HEK293 (cell line): ENCODE results near the gene ODR4.

Source experiments
- BCL11A ChIP-seq: fragments of 450-650 bp; formaldehyde crosslinking; IDR thresholded peaks from 2 replicates; pipeline ENCODE4 v1.5.1; 2016; ENCODE audit warnings: low read depth, missing biosample characterization, missing genetic modification characterization
- EGR2 ChIP-seq: fragments of 450-650 bp; formaldehyde crosslinking; IDR thresholded peaks from 2 replicates; pipeline ENCODE4 v1.5.1; 2016; ENCODE audit warnings: low read depth, missing biosample characterization, missing genetic modification characterization
- GLIS1 ChIP-seq: fragments of 450-650 bp; formaldehyde crosslinking; IDR thresholded peaks from 2 replicates; pipeline ENCODE4 v1.5.1; 2016; ENCODE audit warnings: missing biosample characterization, missing genetic modification characterization
- KLF1 ChIP-seq: fragments of 450-650 bp; formaldehyde crosslinking; IDR thresholded peaks from 2 replicates; pipeline ENCODE4 v1.5.1; 2016; ENCODE audit warnings: missing biosample characterization, missing genetic modification characterization
- KLF10 ChIP-seq: fragments of 450-650 bp; IDR thresholded peaks from 2 replicates; pipeline ENCODE4 v1.5.1; 2018; ENCODE audit warnings: missing biosample characterization, mild to moderate bottlenecking, missing genetic modification characterization
- KLF16 ChIP-seq: fragments of 450-650 bp; formaldehyde crosslinking; IDR thresholded peaks from 2 replicates; pipeline ENCODE4 v1.5.1; 2017; ENCODE audit warnings: missing biosample characterization, missing genetic modification characterization
- KLF9 ChIP-seq: fragments of 450-650 bp; formaldehyde crosslinking; IDR thresholded peaks from 2 replicates; pipeline ENCODE4 v1.5.1; 2016; ENCODE audit warnings: missing biosample characterization, missing genetic modification characterization, low read depth
- MZF1 ChIP-seq: fragments of 450-650 bp; formaldehyde crosslinking; IDR thresholded peaks from 2 replicates; pipeline ENCODE4 v1.5.1; 2017; ENCODE audit warnings: missing biosample characterization, missing genetic modification characterization, borderline replicate concordance
- PATZ1 ChIP-seq: fragments of 450-650 bp; formaldehyde crosslinking; IDR thresholded peaks from 2 replicates; pipeline ENCODE4 v1.5.1; 2016; ENCODE audit warnings: missing biosample characterization, missing genetic modification characterization
- PBX3 ChIP-seq: sonication (generic); formaldehyde crosslinking; IDR thresholded peaks from 2 replicates; pipeline ENCODE4 v1.8.1; 2022; ENCODE audit warnings: mild to moderate bottlenecking, moderate library complexity, missing genetic modification reagents
- SETDB1 ChIP-seq: IDR thresholded peaks from one replicate; pipeline ENCODE4 v1.6.1; 2017; ENCODE audit warnings: mild to moderate bottlenecking, low read length, moderate library complexity, mixed read lengths; ENCODE audit not compliant: insufficient read length
- SP7 ChIP-seq: fragments of 450-650 bp; formaldehyde crosslinking; IDR thresholded peaks from 2 replicates; pipeline ENCODE4 v1.5.1; 2016; ENCODE audit warnings: missing biosample characterization, missing genetic modification characterization
- ZBTB11 ChIP-seq: fragments of 450-650 bp; formaldehyde crosslinking; conservative IDR thresholded peaks from 2 replicates; pipeline ENCODE4 v1.5.1; 2016; ENCODE audit warnings: low read depth, missing biosample characterization, missing genetic modification characterization
- ZBTB17 ChIP-seq: fragments of 450-650 bp; formaldehyde crosslinking; IDR thresholded peaks from 2 replicates; pipeline ENCODE4 v1.5.1; 2016; ENCODE audit warnings: missing biosample characterization, missing genetic modification characterization
- ZBTB21 ChIP-seq: fragments of 450-650 bp; formaldehyde crosslinking; IDR thresholded peaks from 2 replicates; pipeline ENCODE4 v1.5.1; 2017; ENCODE audit warnings: missing biosample characterization, missing genetic modification characterization
- ZBTB48 ChIP-seq: fragments of 450-650 bp; formaldehyde crosslinking; IDR thresholded peaks from 2 replicates; pipeline ENCODE4 v1.5.1; 2016; ENCODE audit warnings: missing biosample characterization, missing genetic modification characterization
- ZBTB7A ChIP-seq: fragments of 450-650 bp; formaldehyde crosslinking; IDR thresholded peaks from 2 replicates; pipeline ENCODE4 v1.5.1; 2016; ENCODE audit warnings: low read depth, missing biosample characterization, missing genetic modification characterization
- ZEB2 ChIP-seq: fragments of 450-650 bp; formaldehyde crosslinking; IDR thresholded peaks from 2 replicates; pipeline ENCODE4 v1.5.1; 2016; ENCODE audit warnings: missing biosample characterization, missing genetic modification characterization
- ZNF133 ChIP-seq: fragments of 450-650 bp; formaldehyde crosslinking; IDR thresholded peaks from 2 replicates; pipeline ENCODE4 v1.5.1; 2016; ENCODE audit warnings: missing biosample characterization, missing genetic modification characterization
- ZNF23 ChIP-seq: fragments of 450-650 bp; formaldehyde crosslinking; IDR thresholded peaks from 2 replicates; pipeline ENCODE4 v1.5.1; 2016; ENCODE audit warnings: missing biosample characterization, missing genetic modification characterization, borderline replicate concordance
- ZNF335 ChIP-seq: fragments of 450-650 bp; formaldehyde crosslinking; conservative IDR thresholded peaks from 2 replicates; pipeline ENCODE4 v1.5.1; 2016; ENCODE audit warnings: missing biosample characterization, missing genetic modification characterization
- ZNF37A ChIP-seq: fragments of 450-650 bp; IDR thresholded peaks from 2 replicates; pipeline ENCODE4 v1.5.1; 2018; ENCODE audit warnings: missing biosample characterization, missing genetic modification characterization
- ZNF449 ChIP-seq: fragments of 450-650 bp; formaldehyde crosslinking; IDR thresholded peaks from 2 replicates; pipeline ENCODE4 v1.5.1; 2017; ENCODE audit warnings: missing biosample characterization, mild to moderate bottlenecking, missing genetic modification characterization, moderate library complexity
- ZNF501 ChIP-seq: fragments of 450-650 bp; formaldehyde crosslinking; IDR thresholded peaks from 2 replicates; pipeline ENCODE4 v1.5.1; 2016; ENCODE audit warnings: missing biosample characterization, missing genetic modification characterization
- ZNF555 ChIP-seq: fragments of 450-650 bp; formaldehyde crosslinking; conservative IDR thresholded peaks from 2 replicates; pipeline ENCODE4 v1.5.1; 2017; ENCODE audit warnings: missing biosample characterization, mild to moderate bottlenecking, missing genetic modification characterization, inconsistent platforms
- ZNF558 ChIP-seq: fragments of 450-650 bp; formaldehyde crosslinking; IDR thresholded peaks from 2 replicates; pipeline ENCODE4 v1.5.1; 2016; ENCODE audit warnings: missing biosample characterization, missing genetic modification characterization
- ZNF561 ChIP-seq: fragments of 450-650 bp; IDR thresholded peaks from 2 replicates; pipeline ENCODE4 v1.5.1; 2018; ENCODE audit warnings: missing biosample characterization, missing genetic modification characterization, borderline replicate concordance
- ZNF626 ChIP-seq: fragments of 450-650 bp; sonication (Bioruptor Pico); formaldehyde crosslinking; IDR thresholded peaks from 2 replicates; pipeline ENCODE4 v1.5.1; 2018; ENCODE audit warnings: missing biosample characterization, missing genetic modification characterization, inconsistent platforms
- ZNF701 ChIP-seq: fragments of 450-650 bp; formaldehyde crosslinking; IDR thresholded peaks from 2 replicates; pipeline ENCODE4 v1.5.1; 2016; ENCODE audit warnings: missing biosample characterization, missing genetic modification characterization
- ZNF785 ChIP-seq: fragments of 450-650 bp; formaldehyde crosslinking; IDR thresholded peaks from 2 replicates; pipeline ENCODE4 v1.5.1; 2016; ENCODE audit warnings: missing biosample characterization, missing genetic modification characterization
- ZSCAN5A ChIP-seq: fragments of 450-650 bp; formaldehyde crosslinking; IDR thresholded peaks from 2 replicates; pipeline ENCODE4 v1.5.1; 2016; ENCODE audit warnings: missing biosample characterization, missing genetic modification characterization

Gene ODR4

GRCh38 chr1:186375152-186375928 lies at the start of gene ODR4, which contains the start of gene TPR (continued):
- TF ChIP-seq ZNF133 (tag by site-specific recombination) (no peak; the same call in 1 of the 2 replicates), ZNF558 (tag by site-specific recombination) (peak; percentile 35; the same call in 1 of the 2 replicates), SETDB1 (peak; percentile 38), EGR2 (tag by site-specific recombination) (peak; percentile 80), ZEB2 (tag by site-specific recombination) (peak; percentile 100), PATZ1 (peak; percentile 98), ZBTB48 (peak; percentile 89; the same call in 1 of the 2 replicates), ZNF37A (tag by site-specific recombination) (no peak), BCL11A (tag by site-specific recombination) (peak; percentile 98), ZBTB21 (peak; percentile 74), ZBTB17 (tag by site-specific recombination) (peak; percentile 99), ZBTB7A (peak; percentile 42; the same call in 1 of the 2 replicates), SP7 (peak; percentile 91), ZSCAN5A (tag by site-specific recombination) (0 out of 2 replicates have a peak, but pooled peaks have one; percentile 45), MZF1 (tag by site-specific recombination) (0 out of 2 replicates have a peak, but pooled peaks have one; percentile 14), KLF1 (tag by site-specific recombination) (peak; percentile 62), ZNF555 (tag by site-specific recombination) (no peak), GLIS1 (tag by site-specific recombination) (peak; percentile 87), ZNF23 (tag by site-specific recombination) (no peak), ZNF561 (tag by site-specific recombination) (0 out of 2 replicates have a peak, but pooled peaks have one; percentile 26), ZNF701 (tag by site-specific recombination) (no peak), ZNF626 (no peak), ZBTB11 (tag by site-specific recombination) (peak; percentile 87), ZNF449 (tag by site-specific recombination) (peak; percentile 39; the same call in 1 of the 2 replicates), ZNF785 (0 out of 2 replicates have a peak, but pooled peaks have one; percentile 36), PBX3 (CRISPR knock-in tag) (no peak), KLF16 (tag by site-specific recombination) (peak; percentile 91), KLF10 (tag by site-specific recombination) (peak; percentile 61; the same call in 1 of the 2 replicates), KLF9 (tag by site-specific recombination) (peak; percentile 91), ZNF335 (tag by site-specific recombination) (0 out of 2 replicates have a peak, but pooled peaks have one; percentile 36), ZNF501 (peak; percentile 94)
